Smooth muscle cell (in vitro differentiated cells): ENCODE results near the gene TMEM229B. TPM values are rescaled to one million over a fixed set of nuclear protein-coding genes. Genes with fewer than 3 reads are reported as not detected.

Source experiments
- DNase-seq: peaks from one replicate; lab custom pipeline; 2025; ENCODE audit not compliant: unreplicated experiment; lab: John Stamatoyannopoulos, UW
- H2AFZ ChIP-seq: fragments of 200-600 bp; sonication (generic); 2 replicates; pipeline ENCODE4 v1.6.0; 2016; ENCODE audit warnings: antibody characterized with exemption, low read depth, mild to moderate bottlenecking
- H3F3A ChIP-seq: fragments of 200-600 bp; sonication (generic); 2 replicates; pipeline ENCODE4 v1.6.0; 2017; ENCODE audit warnings: antibody characterized with exemption, low read depth
- H3K27ac ChIP-seq: fragments of 200-600 bp; sonication (generic); 2 replicates; pipeline ENCODE4 v1.5.1; 2016; ENCODE audit warnings: low read depth, mild to moderate bottlenecking
- H3K27me3 ChIP-seq: fragments of 200-600 bp; sonication (generic); 2 replicates; pipeline ENCODE4 v1.6.1; 2016; ENCODE audit warnings: low read depth, mild to moderate bottlenecking
- H3K36me3 ChIP-seq: fragments of 200-600 bp; sonication (generic); 2 replicates; pipeline ENCODE4 v1.5.1; 2016; ENCODE audit warnings: low read depth
- H3K4me1 ChIP-seq: fragments of 200-600 bp; sonication (generic); 2 replicates; pipeline ENCODE4 v1.5.1; 2016; ENCODE audit warnings: low read depth
- H3K4me2 ChIP-seq: fragments of 200-600 bp; sonication (generic); 2 replicates; pipeline ENCODE4 v1.6.0; 2016; ENCODE audit warnings: mild to moderate bottlenecking
- H3K4me3 ChIP-seq: fragments of 200-600 bp; sonication (generic); 2 replicates; pipeline ENCODE4 v1.5.1; 2016; ENCODE audit warnings: mild to moderate bottlenecking
- H3K79me2 ChIP-seq: fragments of 200-600 bp; sonication (generic); 2 replicates; pipeline ENCODE4 v1.6.0; 2016; ENCODE audit warnings: low read depth, mild to moderate bottlenecking
- H3K9ac ChIP-seq: fragments of 200-600 bp; sonication (generic); 2 replicates; pipeline ENCODE4 v1.6.0; 2016; ENCODE audit warnings: low read depth
- H3K9me3 ChIP-seq: fragments of 200-600 bp; sonication (generic); replicated peaks from 2 replicates; pipeline ENCODE4 v1.5.1; 2016; ENCODE audit warnings: low read depth
- H4K20me1 ChIP-seq: fragments of 200-600 bp; sonication (generic); 2 replicates; pipeline ENCODE4 v1.6.0; 2016; ENCODE audit warnings: low read depth
- WGBS: methylation state at CpG from one replicate; pipeline ENCODE4 v1.1.7; 2016; ENCODE audit warnings: low lambda C conversion rate; 5-methylcytosine and 5-hydroxymethylcytosine counted together
- polyA plus RNA-seq: library from polyadenylated mRNA; unstranded; fragments of >200 nt; fragmentation: Nextera tagmentation; extraction: Ambion mirVana; gene quantifications from 2 replicates; pipeline ENCODE4 v1.2.1, GENCODE V29; 2016
- total RNA-seq: library from RNA; depleted of rRNA; stranded (reverse); fragments of >200 nt; gene quantifications from 2 replicates; pipeline ENCODE4 v1.2.3, GENCODE V29; 2014
- TF ChIP-seq, protein P1 (sequence below): fragments of 200-600 bp; sonication (generic); IDR thresholded peaks from 2 replicates; pipeline ENCODE4 v1.5.1; 2017; ENCODE audit warnings: borderline replicate concordance, mild to moderate bottlenecking, antibody characterized with exemption; ENCODE audit not compliant: insufficient read depth, poor library complexity, severe bottlenecking

The TMEM229B gene
- total and polyA plus RNA-seq, 2 experiments from 2014 or later, result 0.22 to 0.49 TPM

DNA sequence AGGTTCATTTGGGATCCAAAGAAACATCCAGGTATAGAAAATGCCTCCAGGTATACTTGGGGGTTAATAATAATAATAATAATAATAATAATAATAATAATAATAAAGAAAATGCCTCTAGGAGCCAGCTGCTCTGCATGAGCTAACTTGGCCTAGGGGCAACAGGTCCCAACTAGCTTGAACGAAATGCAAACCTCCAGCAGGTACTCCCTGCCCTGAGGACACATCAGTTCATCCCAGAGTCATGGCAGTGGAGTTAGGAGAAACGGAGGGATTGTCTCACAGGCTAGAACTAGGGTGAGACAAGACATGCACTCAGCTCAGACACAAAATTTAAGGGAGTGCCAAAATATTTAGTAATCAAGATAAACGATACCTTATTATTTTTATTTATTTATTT lies 12.5 kb upstream of the TMEM229B start:
- no peak overlapping the region for H3K27ac ChIP-seq
- H3K36me3 ChIP-seq, result no peaks in the 10 kb centered on the region
- H3K4me3 ChIP-seq, result no peak overlapping the region
- H3K27me3 ChIP-seq, result no peaks in the 10 kb centered on the region
- 77% methylated on average over 3 of the region's 3 CpGs for WGBS
- no peaks in the 10 kb centered on the region for H3K9me3 ChIP-seq
- H4K20me1 ChIP-seq, result no peaks in the 10 kb centered on the region
- no peaks in the 10 kb centered on the region for H3K4me1 ChIP-seq
- TF ChIP-seq, protein P1, sequence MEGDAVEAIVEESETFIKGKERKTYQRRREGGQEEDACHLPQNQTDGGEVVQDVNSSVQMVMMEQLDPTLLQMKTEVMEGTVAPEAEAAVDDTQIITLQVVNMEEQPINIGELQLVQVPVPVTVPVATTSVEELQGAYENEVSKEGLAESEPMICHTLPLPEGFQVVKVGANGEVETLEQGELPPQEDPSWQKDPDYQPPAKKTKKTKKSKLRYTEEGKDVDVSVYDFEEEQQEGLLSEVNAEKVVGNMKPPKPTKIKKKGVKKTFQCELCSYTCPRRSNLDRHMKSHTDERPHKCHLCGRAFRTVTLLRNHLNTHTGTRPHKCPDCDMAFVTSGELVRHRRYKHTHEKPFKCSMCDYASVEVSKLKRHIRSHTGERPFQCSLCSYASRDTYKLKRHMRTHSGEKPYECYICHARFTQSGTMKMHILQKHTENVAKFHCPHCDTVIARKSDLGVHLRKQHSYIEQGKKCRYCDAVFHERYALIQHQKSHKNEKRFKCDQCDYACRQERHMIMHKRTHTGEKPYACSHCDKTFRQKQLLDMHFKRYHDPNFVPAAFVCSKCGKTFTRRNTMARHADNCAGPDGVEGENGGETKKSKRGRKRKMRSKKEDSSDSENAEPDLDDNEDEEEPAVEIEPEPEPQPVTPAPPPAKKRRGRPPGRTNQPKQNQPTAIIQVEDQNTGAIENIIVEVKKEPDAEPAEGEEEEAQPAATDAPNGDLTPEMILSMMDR, result no peak
- no peak overlapping the region for H3K9ac ChIP-seq
- no peak for DNase-seq
- H3F3A ChIP-seq, result no peaks in the 10 kb centered on the region
- H2AFZ ChIP-seq, result no peak overlapping the region
- no peaks in the 10 kb centered on the region for H3K79me2 ChIP-seq
- no peak overlapping the region for H3K4me2 ChIP-seq

DNA sequence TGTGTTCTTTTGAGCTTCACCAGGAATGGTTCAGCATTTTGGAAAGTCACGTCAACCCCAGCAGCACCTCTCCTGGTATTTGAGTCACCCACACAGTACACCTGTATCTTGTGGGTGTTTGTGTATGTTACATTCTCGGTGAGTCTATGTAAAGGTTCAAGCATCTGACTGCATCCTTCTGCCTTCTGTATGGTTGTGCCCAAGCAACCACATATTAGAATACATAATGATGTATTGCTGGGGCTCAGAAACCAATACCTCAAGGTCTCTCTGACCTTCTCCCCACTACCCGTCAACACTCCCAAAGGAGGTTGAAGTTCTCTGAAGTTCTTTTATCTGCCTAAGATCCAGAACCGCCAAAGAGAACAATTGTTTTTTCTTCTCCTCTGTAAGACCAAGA lies 9.2 kb upstream of the TMEM229B start:
- Histone ChIP-seq H3K4me1 (no peaks in the 10 kb centered on the region), H4K20me1 (no peaks in the 10 kb centered on the region), H3K4me3 (no peak overlapping the region), H3K27ac (no peak overlapping the region), H3K79me2 (no peaks in the 10 kb centered on the region), H3K27me3 (no peaks in the 10 kb centered on the region), H3F3A (no peaks in the 10 kb centered on the region), H3K4me2 (no peak overlapping the region), H2AFZ (no peak overlapping the region), H3K9me3 (no peaks in the 10 kb centered on the region), H3K36me3 (no peaks in the 10 kb centered on the region), H3K9ac (no peak overlapping the region)
- DNase-seq, result no peak
- TF ChIP-seq, protein P1, result no peak
- WGBS, result 93% methylated on average over 4 of the region's 4 CpGs

DNA sequence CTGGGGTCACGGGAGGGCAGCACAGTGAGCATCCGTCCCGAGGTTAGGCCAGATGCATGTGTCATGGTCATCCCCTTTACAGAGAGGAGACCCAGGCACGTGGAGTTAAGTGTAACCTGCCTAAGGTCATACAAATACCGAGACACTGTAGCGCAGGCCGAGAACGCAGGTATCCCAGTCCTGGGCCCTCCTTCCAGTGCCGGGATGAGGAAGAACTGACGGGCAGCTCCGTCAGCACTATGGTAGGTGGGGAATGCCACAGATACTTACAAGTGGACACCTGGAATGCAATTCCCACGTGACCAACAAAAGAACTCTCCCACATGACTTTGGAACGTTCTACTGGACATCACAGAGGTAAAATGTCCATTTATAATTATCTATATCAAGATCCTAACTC lies 8.7 kb upstream of the TMEM229B start:
- Histone ChIP-seq H3K27me3 (no peaks in the 10 kb centered on the region), H4K20me1 (no peaks in the 10 kb centered on the region), H3K4me2 (no peak overlapping the region), H3K9me3 (no peaks in the 10 kb centered on the region), H3K79me2 (no peaks in the 10 kb centered on the region), H3K36me3 (no peaks in the 10 kb centered on the region), H2AFZ (no peak overlapping the region), H3F3A (no peaks in the 10 kb centered on the region), H3K27ac (no peak overlapping the region), H3K4me1 (no peaks in the 10 kb centered on the region), H3K4me3 (no peak overlapping the region), H3K9ac (no peak overlapping the region)
- TF ChIP-seq, protein P1, result no peak
- WGBS, result 90% methylated on average over 13 of the region's 13 CpGs
- DNase-seq, result no peak

DNA sequence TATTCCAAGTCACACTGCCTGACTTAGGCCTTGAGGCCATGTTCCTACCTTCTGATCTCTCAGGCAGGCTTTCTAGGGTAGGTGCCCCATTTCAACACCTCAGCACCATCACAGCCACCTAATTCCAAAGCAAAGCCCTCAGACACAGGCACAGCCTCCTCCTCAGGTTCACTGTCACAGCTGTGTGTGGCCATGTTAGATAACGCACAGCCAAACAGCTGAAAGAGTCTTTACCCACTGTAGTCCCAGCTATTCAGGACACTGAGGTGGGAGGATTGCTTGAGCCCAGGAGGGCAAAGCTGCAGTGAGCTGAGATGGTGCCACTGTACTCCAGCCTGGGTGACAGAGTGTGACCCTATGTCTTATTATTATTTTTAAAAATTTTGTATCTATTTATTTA lies 7.3 kb upstream of the TMEM229B start:
- Histone ChIP-seq H3K9me3 (no peaks in the 10 kb centered on the region), H3K4me1 (no peaks in the 10 kb centered on the region), H2AFZ (no peak overlapping the region), H3K79me2 (no peaks in the 10 kb centered on the region), H3K4me2 (no peak overlapping the region), H3K27ac (no peak overlapping the region), H3K36me3 (no peaks in the 10 kb centered on the region), H3F3A (no peaks in the 10 kb centered on the region), H3K4me3 (no peak overlapping the region), H4K20me1 (no peaks in the 10 kb centered on the region), H3K9ac (no peak overlapping the region), H3K27me3 (no peaks in the 10 kb centered on the region)
- 100% methylated on average over 1 of the region's 1 CpG for WGBS
- DNase-seq, result no peak
- TF ChIP-seq, protein P1, result no peak
